A673 (cell line): ENCODE measurements around the gene CYP24A1. TPM values are rescaled to one million over a fixed set of nuclear protein-coding genes. Genes with fewer than 3 reads are reported as not detected.

Experiments used
- BruUV-seq: library from RNA; stranded (reverse); fragments of 400-500 nt; replicated peaks from 2 replicates; lab custom pipeline; 2021; lab: Mats Ljungman, UMichigan
- CTCF ChIA-PET: fragments of 300-600 bp; sonication (Branson Sonifier 250); formaldehyde crosslinking; loops from one replicate; lab custom pipeline; 2022; ENCODE audit warnings: antibody characterized with exemption; lab: Charles Lee
- POLR2A ChIA-PET: fragments of 300-600 bp; sonication (Branson Sonifier 250); formaldehyde crosslinking; loops from one replicate; lab custom pipeline; 2022; ENCODE audit warnings: antibody characterized with exemption; ENCODE audit not compliant: low non-redundant PET; lab: Charles Lee
- DNase-seq: peaks from one replicate; pipeline ENCODE4 v3.0.0-alpha.2; 2015; ENCODE audit warnings: low spot score
- H3K27ac ChIP-seq: fragments of 200-600 bp; sonication (generic); 2 replicates; pipeline ENCODE4 v1.5.1; 2016; ENCODE audit warnings: mixed run types, low read depth, mild to moderate bottlenecking, mixed read lengths, antibody characterized with exemption, low read length; ENCODE audit not compliant: poor library complexity, severe bottlenecking
- H3K27me3 ChIP-seq: fragments of 200-600 bp; sonication (generic); replicated peaks from 2 replicates; pipeline ENCODE4 v1.6.1; 2017; ENCODE audit warnings: mixed run types, low read depth, mild to moderate bottlenecking, mixed read lengths, antibody characterized with exemption, low read length; ENCODE audit not compliant: insufficient read depth, poor library complexity
- H3K36me3 ChIP-seq: fragments of 200-600 bp; sonication (generic); 2 replicates; pipeline ENCODE4 v1.6.1; 2016; ENCODE audit warnings: mixed run types, mild to moderate bottlenecking, mixed read lengths, antibody characterized with exemption, low read length; ENCODE audit not compliant: insufficient read depth, poor library complexity, severe bottlenecking
- H3K4me1 ChIP-seq: fragments of 200-600 bp; sonication (generic); 2 replicates; pipeline ENCODE4 v1.6.1; 2017; ENCODE audit warnings: mixed run types, mild to moderate bottlenecking, mixed read lengths, antibody characterized with exemption, low read length; ENCODE audit not compliant: insufficient read depth, poor library complexity, severe bottlenecking
- H3K4me3 ChIP-seq: fragments of 200-600 bp; sonication (generic); 2 replicates; pipeline ENCODE4 v1.5.1; 2016; ENCODE audit warnings: low read depth, mixed run types, mild to moderate bottlenecking, mixed read lengths, low read length; ENCODE audit not compliant: poor library complexity, severe bottlenecking
- H3K9me3 ChIP-seq: fragments of 200-600 bp; sonication (generic); 2 replicates; pipeline ENCODE4 v1.6.1; 2016; ENCODE audit warnings: mixed run types, low read depth, mild to moderate bottlenecking, mixed read lengths, antibody characterized with exemption, low read length; ENCODE audit not compliant: poor library complexity, severe bottlenecking
- EZH2 ChIP-seq: fragments of 200-600 bp; sonication (generic); IDR thresholded peaks from 2 replicates; pipeline ENCODE4 v1.6.1; 2017; ENCODE audit warnings: borderline replicate concordance, low read depth, mild to moderate bottlenecking, mixed read lengths, antibody characterized with exemption, low read length; ENCODE audit not compliant: poor library complexity, severe bottlenecking
- intact Hi-C: fragments of 100-400 bp; cut with micrococcal nuclease; formaldehyde crosslinking; loops from one replicate; pipeline ENCODE4 v1.10.0; 2022; ENCODE audit not compliant: unreplicated experiment
- total RNA-seq: library from RNA; stranded (reverse); gene quantifications from 2 replicates; pipeline ENCODE4 v1.2.3, GENCODE V29; 2021
- TF ChIP-seq, protein P1 (sequence below): fragments of 300-800, 200-600 bp; sonication (generic); conservative IDR thresholded peaks from 2 replicates; pipeline ENCODE4 v1.5.1; 2017; ENCODE audit warnings: low read depth, mild to moderate bottlenecking, antibody characterized with exemption, low read length, moderate library complexity, mixed read lengths

CYP24A1 gene
- total RNA-seq, 1 experiment from 2014 or later: 0.56 TPM

DNA sequence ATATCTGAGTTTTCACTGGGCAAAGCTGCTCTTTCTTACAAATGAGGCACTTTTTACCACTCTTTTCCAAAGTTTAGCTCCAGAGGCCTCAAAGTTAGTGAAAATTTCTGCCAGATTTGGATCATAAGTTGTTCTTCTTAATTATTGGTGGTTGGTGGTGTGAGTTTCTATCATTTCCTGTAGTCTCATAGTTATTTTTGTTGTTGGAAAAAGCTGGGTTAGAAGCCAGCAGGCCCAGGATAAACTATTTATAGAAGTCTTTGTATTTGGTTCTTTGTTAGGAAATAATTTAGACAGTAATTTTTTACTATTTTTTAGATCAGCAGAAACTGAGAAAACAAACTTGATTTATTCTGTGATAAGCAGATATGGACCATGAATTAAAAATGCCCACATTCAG is 44.7 kb upstream of the CYP24A1 start:
- POLR2A ChIA-PET: no interaction called here
- BruUV-seq: no TSS peak
- intact Hi-C loops: loop anchor here (5.0 kb wide), 1 partner anchor 259 kb away; the partner anchor contains the start of gene DOK5
- Histone ChIP-seq H3K27ac (no peak overlapping the region), H3K4me1 (no peaks in the 10 kb centered on the region), H3K4me3 (no peak overlapping the region), H3K36me3 (peaks cover 38% of the 10 kb centered on the region), H3K27me3 (no peaks in the 10 kb centered on the region), H3K9me3 (no peaks in the 10 kb centered on the region)
- no peak for DNase-seq
- CTCF ChIA-PET: interaction anchor here (0.7 kb wide), 1 partner anchor 255 kb away, joined by 6 read pairs; no protein-coding TSS in a partner anchor
- TF ChIP-seq, protein P1, sequence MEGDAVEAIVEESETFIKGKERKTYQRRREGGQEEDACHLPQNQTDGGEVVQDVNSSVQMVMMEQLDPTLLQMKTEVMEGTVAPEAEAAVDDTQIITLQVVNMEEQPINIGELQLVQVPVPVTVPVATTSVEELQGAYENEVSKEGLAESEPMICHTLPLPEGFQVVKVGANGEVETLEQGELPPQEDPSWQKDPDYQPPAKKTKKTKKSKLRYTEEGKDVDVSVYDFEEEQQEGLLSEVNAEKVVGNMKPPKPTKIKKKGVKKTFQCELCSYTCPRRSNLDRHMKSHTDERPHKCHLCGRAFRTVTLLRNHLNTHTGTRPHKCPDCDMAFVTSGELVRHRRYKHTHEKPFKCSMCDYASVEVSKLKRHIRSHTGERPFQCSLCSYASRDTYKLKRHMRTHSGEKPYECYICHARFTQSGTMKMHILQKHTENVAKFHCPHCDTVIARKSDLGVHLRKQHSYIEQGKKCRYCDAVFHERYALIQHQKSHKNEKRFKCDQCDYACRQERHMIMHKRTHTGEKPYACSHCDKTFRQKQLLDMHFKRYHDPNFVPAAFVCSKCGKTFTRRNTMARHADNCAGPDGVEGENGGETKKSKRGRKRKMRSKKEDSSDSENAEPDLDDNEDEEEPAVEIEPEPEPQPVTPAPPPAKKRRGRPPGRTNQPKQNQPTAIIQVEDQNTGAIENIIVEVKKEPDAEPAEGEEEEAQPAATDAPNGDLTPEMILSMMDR: no peak
- TF ChIP-seq EZH2: no peak

DNA sequence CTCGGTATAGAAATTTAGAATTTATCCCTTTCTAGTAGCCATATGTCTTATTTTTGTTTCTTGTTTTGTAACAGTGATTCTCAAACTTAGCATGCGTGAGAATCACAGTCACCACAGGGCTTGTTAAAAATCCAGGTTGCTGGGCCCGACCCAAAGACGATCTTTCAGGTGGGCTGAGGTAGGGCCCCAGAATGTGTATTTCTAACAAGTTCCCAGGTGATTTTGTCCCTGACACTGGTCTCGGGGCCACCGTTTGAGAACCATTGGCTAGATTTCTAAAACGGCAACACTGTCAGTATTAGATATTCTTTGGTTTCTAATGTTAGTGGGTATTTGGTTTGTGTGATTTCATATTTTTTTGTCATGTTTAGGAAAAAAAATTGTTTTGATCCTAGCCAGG is 44.0 kb upstream of the CYP24A1 start:
- no peak overlapping the region for H3K27ac ChIP-seq
- ChIA-PET CTCF (interaction anchor here (0.7 kb wide), 1 partner anchor 256 kb away, joined by 6 read pairs; no protein-coding TSS in a partner anchor), POLR2A (no interaction called here)
- no peak for DNase-seq
- peaks cover 38% of the 10 kb centered on the region for H3K36me3 ChIP-seq
- no peaks in the 10 kb centered on the region for H3K9me3 ChIP-seq
- H3K4me1 ChIP-seq: no peaks in the 10 kb centered on the region
- no TSS peak for BruUV-seq
- H3K27me3 ChIP-seq: no peaks in the 10 kb centered on the region
- H3K4me3 ChIP-seq: no peak overlapping the region
- intact Hi-C loops: loop anchor here (5.0 kb wide), 1 partner anchor 260 kb away; the partner anchor contains the start of gene DOK5
- TF ChIP-seq, protein P1: no peak
- no peak for TF ChIP-seq EZH2

DNA sequence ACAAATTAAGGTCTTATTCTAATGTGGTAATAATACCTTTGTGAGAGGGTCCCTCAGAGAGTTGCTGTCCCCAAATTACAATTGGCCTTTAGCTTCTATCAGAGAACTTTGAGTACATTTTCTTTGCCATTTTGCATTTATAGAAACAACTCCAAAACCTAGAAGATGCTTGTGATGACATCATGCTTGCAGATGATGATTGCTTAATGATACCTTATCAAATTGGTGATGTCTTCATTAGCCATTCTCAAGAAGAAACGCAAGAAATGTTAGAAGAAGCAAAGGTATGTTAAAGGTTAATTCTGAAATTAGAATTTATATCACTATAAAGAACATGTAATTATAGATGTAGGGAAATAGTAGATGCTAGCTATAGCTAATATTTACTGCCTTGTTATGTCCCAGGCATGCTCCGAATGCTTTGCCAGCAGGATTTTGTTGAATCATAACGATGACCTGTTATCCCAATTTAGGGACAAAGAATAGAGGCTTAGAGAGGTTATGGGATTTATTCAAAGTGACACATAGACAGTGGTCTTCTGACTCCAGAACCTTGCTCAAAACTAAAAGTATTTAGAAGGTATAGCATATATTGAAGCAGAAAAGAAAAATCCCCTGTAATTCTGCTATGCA is 41.5 kb upstream of the CYP24A1 start:
- Histone ChIP-seq H3K4me1 (no peaks in the 10 kb centered on the region), H3K4me3 (no peak overlapping the region), H3K27me3 (no peaks in the 10 kb centered on the region), H3K9me3 (no peaks in the 10 kb centered on the region), H3K36me3 (peaks cover 45% of the 10 kb centered on the region), H3K27ac (no peak overlapping the region)
- DNase-seq: no peak
- BruUV-seq: no TSS peak
- TF ChIP-seq, protein P1: no peak
- no peak for TF ChIP-seq EZH2
- POLR2A ChIA-PET: no interaction called here
- CTCF ChIA-PET: no interaction called here
- intact Hi-C loops: loop anchor here (5.0 kb wide), 1 partner anchor 262 kb away; the partner anchor contains the start of gene DOK5
